Neural cell (in vitro differentiated cells): ENCODE measurements around the gene ATAD3C. TPM values are rescaled to one million over a fixed set of nuclear protein-coding genes. Genes with fewer than 3 reads are reported as not detected.
"Not testable (repeated sequence)": the region's sequence is repeated elsewhere in the genome, so short reads cannot be mapped to it uniquely, and the experiment has no call there.

Source experiments
- H2AFZ ChIP-seq: fragments of 200-600, 300-800 bp; sonication (generic), shearing (Covaris generic); 2 replicates; pipeline ENCODE4 v1.6.0; 2014; ENCODE audit warnings: low read depth, mild to moderate bottlenecking, antibody characterized with exemption, low read length, moderate library complexity
- H3F3A ChIP-seq: fragments of 200-600 bp; shearing (Covaris generic); 2 replicates; pipeline ENCODE4 v1.6.1; 2016; ENCODE audit warnings: mild to moderate bottlenecking, moderate library complexity, mixed read lengths, antibody characterized with exemption, low read length; ENCODE audit not compliant: insufficient read depth, poor library complexity, severe bottlenecking
- H3K27ac ChIP-seq: fragments of 200-600, 300-800 bp; sonication (generic), shearing (Covaris generic); 2 replicates; pipeline ENCODE4 v1.5.1; 2014; ENCODE audit warnings: mild to moderate bottlenecking, low read length, moderate library complexity
- H3K27me3 ChIP-seq: fragments of 300-800, 200-600 bp; sonication (generic), shearing (Covaris generic); 2 replicates; pipeline ENCODE4 v1.6.0; 2014; ENCODE audit warnings: mild to moderate bottlenecking, low read depth, low read length, moderate library complexity; ENCODE audit not compliant: insufficient read depth
- H3K36me3 ChIP-seq: fragments of 300-800, 200-600 bp; sonication (generic), shearing (Covaris generic); 2 replicates; pipeline ENCODE4 v1.5.1; 2014; ENCODE audit warnings: mild to moderate bottlenecking, antibody characterized with exemption, low read length, moderate library complexity; ENCODE audit not compliant: insufficient read depth
- H3K4me2 ChIP-seq: fragments of 300-800, 200-600 bp; sonication (generic), shearing (Covaris generic); 2 replicates; pipeline ENCODE4 v1.6.0; 2014; ENCODE audit warnings: mild to moderate bottlenecking, low read length
- H3K4me3 ChIP-seq: fragments of 300-800, 200-600 bp; sonication (generic), shearing (Covaris generic); 2 replicates; pipeline ENCODE4 v1.5.1; 2014; ENCODE audit warnings: mild to moderate bottlenecking, low read length, moderate library complexity
- H3K79me2 ChIP-seq: fragments of 200-600 bp; shearing (Covaris generic); replicated peaks from 2 replicates; pipeline ENCODE4 v1.6.0; 2014; ENCODE audit warnings: mild to moderate bottlenecking, low read length, moderate library complexity; ENCODE audit not compliant: insufficient read depth
- H3K9ac ChIP-seq: fragments of 300-800, 200-600 bp; sonication (generic), shearing (Covaris generic); 2 replicates; pipeline ENCODE4 v1.6.1; 2016; ENCODE audit warnings: mild to moderate bottlenecking, low read length, mixed read lengths
- H3K9me2 ChIP-seq: fragments of 200-600 bp; shearing (Covaris generic); 2 replicates; pipeline ENCODE4 v1.6.1; 2016; ENCODE audit warnings: mild to moderate bottlenecking, low read length, mixed read lengths; ENCODE audit not compliant: insufficient read depth
- H3K9me3 ChIP-seq: fragments of 200-600, 300-800 bp; sonication (generic), shearing (Covaris generic); 2 replicates; pipeline ENCODE4 v1.6.1; 2016; ENCODE audit warnings: mild to moderate bottlenecking, mixed run types, low read length, moderate library complexity, mixed read lengths
- H4K20me1 ChIP-seq: fragments of 200-600 bp; shearing (Covaris generic); 2 replicates; pipeline ENCODE4 v1.6.1; 2016; ENCODE audit warnings: mild to moderate bottlenecking, mixed run types; ENCODE audit not compliant: insufficient read depth
- EP300 ChIP-seq: fragments of 450-650 bp; conservative IDR thresholded peaks from 2 replicates; pipeline ENCODE4 v1.6.1; 2014; ENCODE audit warnings: antibody characterized with exemption, mild to moderate bottlenecking, moderate library complexity; ENCODE audit not compliant: poor library complexity, severe bottlenecking
- EZH2 ChIP-seq: fragments of 200-600, 300-800 bp; shearing (Covaris generic), sonication (generic); IDR thresholded peaks from 2 replicates; pipeline ENCODE4 v1.6.1; 2014; ENCODE audit warnings: antibody characterized with exemption, low read length, borderline replicate concordance, mild to moderate bottlenecking; ENCODE audit not compliant: insufficient read depth, poor library complexity, severe bottlenecking
- MXI1 ChIP-seq: fragments of 450-650 bp; conservative IDR thresholded peaks from 2 replicates; pipeline ENCODE4 v1.6.1; 2014; ENCODE audit warnings: antibody characterized with exemption, mild to moderate bottlenecking; ENCODE audit not compliant: poor library complexity, severe bottlenecking
- POLR2AphosphoS5 ChIP-seq: IDR thresholded peaks from 2 replicates; pipeline ENCODE4 v1.6.1; 2012
- RAD21 ChIP-seq: fragments of 450-650 bp; conservative IDR thresholded peaks from 2 replicates; pipeline ENCODE4 v1.6.1; 2014; ENCODE audit warnings: antibody characterized with exemption, mild to moderate bottlenecking, moderate library complexity
- SMC3 ChIP-seq: fragments of 450-650 bp; conservative IDR thresholded peaks from 2 replicates; pipeline ENCODE4 v1.6.1; 2014; ENCODE audit warnings: antibody characterized with exemption, mild to moderate bottlenecking, moderate library complexity; ENCODE audit not compliant: poor library complexity
- TAF1 ChIP-seq: IDR thresholded peaks from 2 replicates; pipeline ENCODE4 v1.6.1; 2012; ENCODE audit warnings: low read depth
- polyA plus RNA-seq: library from polyadenylated mRNA; depleted of rRNA; stranded (reverse); fragments of >200 nt; gene quantifications from 2 replicates; pipeline ENCODE4 v1.2.3, GENCODE V29; 2014
- TF ChIP-seq, protein P1 (sequence below): fragments of 450-650 bp; IDR thresholded peaks from 2 replicates; pipeline ENCODE4 v1.5.1; 2014; ENCODE audit warnings: antibody characterized with exemption, mild to moderate bottlenecking, moderate library complexity; ENCODE audit not compliant: poor library complexity, severe bottlenecking
- TF ChIP-seq, protein P2 (sequence below): IDR thresholded peaks from 2 replicates; pipeline ENCODE4 v1.6.1; 2012; ENCODE audit warnings: borderline replicate concordance

Gene ATAD3C
- polyA plus RNA-seq, 1 donor from 2014 or later, result not detected

- H3K9me3 ChIP-seq, result not testable (repeated sequence)
These were observed 5.0 kb downstream of the ATAD3C start for GRCh38 chr1:1454286-1455056.

GRCh38 chr1:1455366-1455884 lies 5.9 kb downstream of the ATAD3C start:
- Histone ChIP-seq H3K4me3 (no peak overlapping the region), H2AFZ (no peak overlapping the region), H3F3A (no peaks in the 10 kb centered on the region), H3K9me2 (no peaks in the 10 kb centered on the region), H3K27me3 (no peaks in the 10 kb centered on the region), H3K9me3 (no peaks in the 10 kb centered on the region), H3K4me2 (no peak overlapping the region), H4K20me1 (no peaks in the 10 kb centered on the region), H3K79me2 (no peaks in the 10 kb centered on the region), H3K27ac (no peak overlapping the region), H3K9ac (no peak overlapping the region), H3K36me3 (no peaks in the 10 kb centered on the region)
- TF ChIP-seq, protein P1, sequence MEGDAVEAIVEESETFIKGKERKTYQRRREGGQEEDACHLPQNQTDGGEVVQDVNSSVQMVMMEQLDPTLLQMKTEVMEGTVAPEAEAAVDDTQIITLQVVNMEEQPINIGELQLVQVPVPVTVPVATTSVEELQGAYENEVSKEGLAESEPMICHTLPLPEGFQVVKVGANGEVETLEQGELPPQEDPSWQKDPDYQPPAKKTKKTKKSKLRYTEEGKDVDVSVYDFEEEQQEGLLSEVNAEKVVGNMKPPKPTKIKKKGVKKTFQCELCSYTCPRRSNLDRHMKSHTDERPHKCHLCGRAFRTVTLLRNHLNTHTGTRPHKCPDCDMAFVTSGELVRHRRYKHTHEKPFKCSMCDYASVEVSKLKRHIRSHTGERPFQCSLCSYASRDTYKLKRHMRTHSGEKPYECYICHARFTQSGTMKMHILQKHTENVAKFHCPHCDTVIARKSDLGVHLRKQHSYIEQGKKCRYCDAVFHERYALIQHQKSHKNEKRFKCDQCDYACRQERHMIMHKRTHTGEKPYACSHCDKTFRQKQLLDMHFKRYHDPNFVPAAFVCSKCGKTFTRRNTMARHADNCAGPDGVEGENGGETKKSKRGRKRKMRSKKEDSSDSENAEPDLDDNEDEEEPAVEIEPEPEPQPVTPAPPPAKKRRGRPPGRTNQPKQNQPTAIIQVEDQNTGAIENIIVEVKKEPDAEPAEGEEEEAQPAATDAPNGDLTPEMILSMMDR, result no peak
- TF ChIP-seq TAF1 (no peak), RAD21 (no peak), POLR2AphosphoS5 (no peak), SMC3 (no peak), EP300 (no peak), MXI1 (no peak), EZH2 (no peak)
- TF ChIP-seq, protein P2, sequence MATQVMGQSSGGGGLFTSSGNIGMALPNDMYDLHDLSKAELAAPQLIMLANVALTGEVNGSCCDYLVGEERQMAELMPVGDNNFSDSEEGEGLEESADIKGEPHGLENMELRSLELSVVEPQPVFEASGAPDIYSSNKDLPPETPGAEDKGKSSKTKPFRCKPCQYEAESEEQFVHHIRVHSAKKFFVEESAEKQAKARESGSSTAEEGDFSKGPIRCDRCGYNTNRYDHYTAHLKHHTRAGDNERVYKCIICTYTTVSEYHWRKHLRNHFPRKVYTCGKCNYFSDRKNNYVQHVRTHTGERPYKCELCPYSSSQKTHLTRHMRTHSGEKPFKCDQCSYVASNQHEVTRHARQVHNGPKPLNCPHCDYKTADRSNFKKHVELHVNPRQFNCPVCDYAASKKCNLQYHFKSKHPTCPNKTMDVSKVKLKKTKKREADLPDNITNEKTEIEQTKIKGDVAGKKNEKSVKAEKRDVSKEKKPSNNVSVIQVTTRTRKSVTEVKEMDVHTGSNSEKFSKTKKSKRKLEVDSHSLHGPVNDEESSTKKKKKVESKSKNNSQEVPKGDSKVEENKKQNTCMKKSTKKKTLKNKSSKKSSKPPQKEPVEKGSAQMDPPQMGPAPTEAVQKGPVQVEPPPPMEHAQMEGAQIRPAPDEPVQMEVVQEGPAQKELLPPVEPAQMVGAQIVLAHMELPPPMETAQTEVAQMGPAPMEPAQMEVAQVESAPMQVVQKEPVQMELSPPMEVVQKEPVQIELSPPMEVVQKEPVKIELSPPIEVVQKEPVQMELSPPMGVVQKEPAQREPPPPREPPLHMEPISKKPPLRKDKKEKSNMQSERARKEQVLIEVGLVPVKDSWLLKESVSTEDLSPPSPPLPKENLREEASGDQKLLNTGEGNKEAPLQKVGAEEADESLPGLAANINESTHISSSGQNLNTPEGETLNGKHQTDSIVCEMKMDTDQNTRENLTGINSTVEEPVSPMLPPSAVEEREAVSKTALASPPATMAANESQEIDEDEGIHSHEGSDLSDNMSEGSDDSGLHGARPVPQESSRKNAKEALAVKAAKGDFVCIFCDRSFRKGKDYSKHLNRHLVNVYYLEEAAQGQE, result no peak

More at GRCh38 chr1:1454286-1455056, 5.0 kb downstream of the ATAD3C start:
- H4K20me1 ChIP-seq, H3K27me3 ChIP-seq, H3F3A ChIP-seq, H3K27ac ChIP-seq, H3K4me2 ChIP-seq, H2AFZ ChIP-seq, H3K36me3 ChIP-seq, H3K9me2 ChIP-seq, H3K4me3 ChIP-seq, H3K9ac ChIP-seq, H3K79me2 ChIP-seq: not testable (repeated sequence)

- not testable (repeated sequence) for H2AFZ ChIP-seq, H3K9me2 ChIP-seq, H3K4me3 ChIP-seq
These were observed 6.4 kb downstream of the ATAD3C start for GRCh38 chr1:1455934-1456333.

DNA sequence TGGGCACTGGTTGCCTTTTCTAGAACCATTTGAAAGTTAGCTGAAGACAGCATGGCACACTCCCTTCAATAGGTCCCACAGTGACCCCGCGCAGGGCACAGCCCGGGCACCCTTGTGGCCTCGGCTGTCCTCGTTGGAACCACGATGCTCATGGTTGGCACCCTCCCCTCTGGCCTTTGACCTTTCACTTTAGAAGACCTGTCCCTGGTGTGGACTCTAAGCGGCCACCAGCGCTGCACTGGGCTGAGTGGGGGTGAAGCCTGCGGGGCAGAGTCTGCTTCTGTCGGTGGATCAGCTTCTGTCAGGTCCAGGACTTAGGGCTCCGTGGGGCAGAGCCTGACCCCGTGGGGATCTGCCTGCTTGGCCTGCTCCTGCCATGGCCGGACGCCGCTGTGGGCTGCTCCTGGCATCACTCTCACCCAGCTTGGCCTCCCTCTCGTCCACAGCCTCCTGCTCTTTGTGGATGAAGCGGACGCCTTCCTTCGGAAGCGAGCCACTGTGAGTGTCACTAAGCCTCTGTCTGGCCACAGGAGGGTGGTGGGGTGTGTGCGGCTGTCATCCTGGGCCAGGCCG lies 7.3 kb downstream of the ATAD3C start:
- H3K27me3 ChIP-seq, H3K36me3 ChIP-seq, H3K9me2 ChIP-seq, H3F3A ChIP-seq, H3K4me2 ChIP-seq, H3K27ac ChIP-seq, H2AFZ ChIP-seq, H3K9ac ChIP-seq, H3K9me3 ChIP-seq, H4K20me1 ChIP-seq, H3K79me2 ChIP-seq, H3K4me3 ChIP-seq: not testable (repeated sequence)

More at GRCh38 chr1:1455934-1456333, 6.4 kb downstream of the ATAD3C start:
- H3K79me2 ChIP-seq, H3K27me3 ChIP-seq, H3F3A ChIP-seq, H3K27ac ChIP-seq, H3K9ac ChIP-seq, H3K4me2 ChIP-seq, H3K36me3 ChIP-seq, H3K9me3 ChIP-seq, H4K20me1 ChIP-seq: not testable (repeated sequence)

DNA sequence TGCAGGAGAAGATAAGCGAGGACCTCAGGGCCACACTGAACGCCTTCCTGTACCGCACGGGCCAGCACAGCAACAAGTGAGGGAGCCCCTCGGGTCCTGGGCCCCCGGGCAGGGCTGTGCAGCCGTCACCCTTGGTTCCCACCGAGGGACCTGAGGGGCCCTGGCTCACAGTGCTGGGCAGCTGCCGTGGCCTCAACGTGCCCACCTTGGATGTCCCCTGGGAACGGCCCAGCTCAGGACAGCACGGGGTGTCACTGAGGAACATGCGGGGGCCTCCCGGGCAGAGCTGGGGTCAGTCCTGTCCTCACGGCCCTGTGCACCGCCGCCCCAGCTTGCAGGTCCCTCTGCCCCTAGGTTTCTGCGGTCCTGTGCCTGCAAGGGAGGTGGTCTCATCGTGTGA lies 9.7 kb downstream of the ATAD3C start:
- not testable (repeated sequence) for H3K79me2 ChIP-seq, H3F3A ChIP-seq

More for the DNA sequence above, 9.7 kb downstream of the ATAD3C start:
- H3K27ac ChIP-seq, H2AFZ ChIP-seq, H3K4me2 ChIP-seq, H3K9ac ChIP-seq, H3K4me3 ChIP-seq, H3K36me3 ChIP-seq, H4K20me1 ChIP-seq, H3K9me3 ChIP-seq, H3K27me3 ChIP-seq, H3K9me2 ChIP-seq: not testable (repeated sequence)
